Uterus (tissue), 2 donors: Measurements from ENCODE around the gene CREBL2.

Experiments
- CTCF ChIP-seq, 4 experiments: fragments of 200-600 bp in 2 of 4; fragments of 450-650 bp in 2 of 4; sonication (generic) in 2 of 4; IDR thresholded peaks; one replicate each; pipeline ENCODE4 v1.5.1; 2016 to 2019; ENCODE audit warnings: antibody characterized with exemption in 4 of 4, mild to moderate bottlenecking in 2 of 4, moderate library complexity in 1 of 4
- POLR2A ChIP-seq, 2 donors: fragments of 450-650 bp; IDR thresholded peaks; one replicate each; pipeline ENCODE4 v1.6.1; 2016; ENCODE audit warnings: antibody characterized with exemption in 2 of 2, mild to moderate bottlenecking in 1 of 2, moderate library complexity in 1 of 2

- TF ChIP-seq CTCF (IDR thresholded peaks at IDR 0.05) (no peak), POLR2A (IDR thresholded peaks at IDR 0.05) (no peak)
Observed at GRCh38 chr12:12583510-12584178, 28.0 kb upstream of the CREBL2 start.
